ENCODE data around the gene DDIT3.

DNA sequence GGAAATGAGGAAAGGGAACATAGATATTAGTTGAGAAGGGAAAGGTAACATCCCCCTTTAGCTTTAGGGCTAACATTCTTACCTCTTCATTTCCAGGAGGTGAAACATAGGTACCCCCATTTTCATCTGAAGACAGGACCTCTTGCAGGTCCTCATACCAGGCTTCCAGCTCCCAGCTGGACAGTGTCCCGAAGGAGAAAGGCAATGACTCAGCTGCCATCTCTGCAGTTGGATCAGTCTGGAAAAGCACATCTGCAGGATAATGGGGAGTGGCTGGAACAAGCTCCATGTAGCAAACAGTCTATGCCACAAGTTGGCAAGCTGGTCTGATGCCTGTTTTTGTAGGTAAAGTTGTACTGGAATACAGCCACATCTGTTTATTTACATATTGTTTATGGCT is 3.1 kb downstream of the DDIT3 start:
- TF ChIP-seq, protein P1, sequence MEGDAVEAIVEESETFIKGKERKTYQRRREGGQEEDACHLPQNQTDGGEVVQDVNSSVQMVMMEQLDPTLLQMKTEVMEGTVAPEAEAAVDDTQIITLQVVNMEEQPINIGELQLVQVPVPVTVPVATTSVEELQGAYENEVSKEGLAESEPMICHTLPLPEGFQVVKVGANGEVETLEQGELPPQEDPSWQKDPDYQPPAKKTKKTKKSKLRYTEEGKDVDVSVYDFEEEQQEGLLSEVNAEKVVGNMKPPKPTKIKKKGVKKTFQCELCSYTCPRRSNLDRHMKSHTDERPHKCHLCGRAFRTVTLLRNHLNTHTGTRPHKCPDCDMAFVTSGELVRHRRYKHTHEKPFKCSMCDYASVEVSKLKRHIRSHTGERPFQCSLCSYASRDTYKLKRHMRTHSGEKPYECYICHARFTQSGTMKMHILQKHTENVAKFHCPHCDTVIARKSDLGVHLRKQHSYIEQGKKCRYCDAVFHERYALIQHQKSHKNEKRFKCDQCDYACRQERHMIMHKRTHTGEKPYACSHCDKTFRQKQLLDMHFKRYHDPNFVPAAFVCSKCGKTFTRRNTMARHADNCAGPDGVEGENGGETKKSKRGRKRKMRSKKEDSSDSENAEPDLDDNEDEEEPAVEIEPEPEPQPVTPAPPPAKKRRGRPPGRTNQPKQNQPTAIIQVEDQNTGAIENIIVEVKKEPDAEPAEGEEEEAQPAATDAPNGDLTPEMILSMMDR (IDR thresholded peaks at IDR 0.05; ENCODE audit: low read depth, low read length): no peak
- no peak for TF ChIP-seq POLR2A (IDR thresholded peaks at IDR 0.05; ENCODE audit: extremely low read depth, insufficient read length)

Data from NB4 (cell line).